CD4-positive, alpha-beta T cell treated with Interleukin-17A for 4 hours (primary cell): ENCODE results near the gene PNKP.

Source experiments
- DNase-seq: peaks from one replicate; pipeline ENCODE4 v3.0.0-alpha.2; 2020; ENCODE audit warnings: mixed read lengths

The PNKP gene

GRCh38 chr19:49866933-49867782, at the start of gene PNKP:
TSS of gene PNKP (minus strand) at chr19:49867576. CDS start at chr19:49867204, 372 bp downstream.
- DNase-seq = peak; percentile 91

GRCh38 chr19:49915271-49915670, 47.9 kb upstream of the PNKP start:
- no peak for DNase-seq

GRCh38 chr19:49913720-49914119, 46.3 kb upstream of the PNKP start:
- no peak for DNase-seq

- DNase-seq = no peak
These were observed 45.7 kb upstream of the PNKP start for GRCh38 chr19:49912965-49913685.

GRCh38 chr19:49911381-49912145, 44.2 kb upstream of the PNKP start:
- no peak for DNase-seq

- no peak for DNase-seq
These were observed 42.8 kb upstream of the PNKP start for GRCh38 chr19:49910179-49910578.

- no peak for DNase-seq
These were observed 41.4 kb upstream of the PNKP start for GRCh38 chr19:49908480-49909420.

GRCh38 chr19:49907745-49908446, 40.5 kb upstream of the PNKP start:
- no peak for DNase-seq

- no peak for DNase-seq
These were observed 39.6 kb upstream of the PNKP start for GRCh38 chr19:49906879-49907564.

- no peak for DNase-seq
These were observed 36.8 kb upstream of the PNKP start for GRCh38 chr19:49904136-49904535.

GRCh38 chr19:49896863-49897621, 29.7 kb upstream of the PNKP start, which contains the start of gene IL4I1:
TSS of gene IL4I1 (minus strand) at chr19:49896887. CDS start at chr19:49896160, 727 bp downstream.
- DNase-seq = peak; percentile 65

- no peak for DNase-seq
These were observed 28.4 kb upstream of the PNKP start for GRCh38 chr19:49895566-49896297.

GRCh38 chr19:49894879-49895565, 27.6 kb upstream of the PNKP start:
- DNase-seq = no peak

GRCh38 chr19:49894011-49894664, 26.8 kb upstream of the PNKP start:
- no peak for DNase-seq

- no peak for DNase-seq
These were observed 25.3 kb upstream of the PNKP start for GRCh38 chr19:49892716-49893115.

GRCh38 chr19:49891393-49891792, 24.0 kb upstream of the PNKP start:
- DNase-seq = no peak

GRCh38 chr19:49890349-49891311, 23.3 kb upstream of the PNKP start:
- peak; percentile 84 for DNase-seq
